T-helper 22 cell (primary cell): Measurements from ENCODE around the gene CA14.
A peak's percentile ranks its signal among the peaks of the same experiment; 100 is the strongest.
"Not testable (repeated sequence)": the region's sequence is repeated elsewhere in the genome, so short reads cannot be mapped to it uniquely, and the experiment has no call there.

Experiments used
- DNase-seq: peaks from one replicate; pipeline ENCODE4 v3.0.0-alpha.2; 2020; ENCODE audit warnings: low read depth

Gene CA14

DNA sequence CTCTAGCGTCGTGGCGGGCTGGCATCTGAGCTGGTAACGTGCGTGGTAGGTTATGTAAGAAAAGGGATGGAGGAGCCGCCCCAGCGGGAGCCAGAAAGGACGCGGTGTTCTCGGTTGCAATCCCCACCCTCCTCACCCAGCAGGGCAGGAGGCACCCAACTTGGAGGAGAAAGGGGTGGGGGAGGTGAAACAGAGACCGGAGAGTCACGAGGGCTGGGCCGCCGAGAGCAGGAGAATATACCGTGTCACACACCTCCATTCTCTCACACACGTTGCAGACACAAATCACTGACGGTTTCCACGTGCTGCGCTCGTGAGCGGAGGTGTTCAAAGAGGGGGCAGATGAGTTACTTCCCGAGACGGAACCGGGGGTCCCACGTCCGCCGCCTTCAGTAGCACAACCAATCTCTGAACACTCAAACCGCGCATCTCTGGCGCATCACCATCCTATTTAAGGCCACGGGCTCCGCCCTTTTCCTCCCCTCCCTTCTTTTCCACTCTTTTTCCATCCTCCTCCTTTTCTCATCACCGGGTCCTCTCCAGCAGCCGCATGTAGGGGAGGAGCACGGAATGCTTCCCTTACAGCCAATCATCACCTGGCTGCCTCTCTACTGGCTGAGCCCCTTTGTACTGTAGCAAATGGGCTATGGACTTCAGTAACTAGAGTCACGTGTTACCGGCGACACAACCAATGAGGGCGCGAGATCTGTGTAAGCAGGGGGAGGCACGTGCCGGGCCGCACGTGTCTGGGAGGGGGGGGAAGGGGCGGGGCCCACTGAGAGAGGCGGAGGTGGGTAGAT lies 24.4 kb downstream of the CA14 start, which contains the start of gene CIART:
CIART (plus strand) TSS at position 797 of the 800 bp plus-strand sequence. CDS start 714 bp downstream, outside the sequence.
- DNase-seq, result peak; percentile 73

DNA sequence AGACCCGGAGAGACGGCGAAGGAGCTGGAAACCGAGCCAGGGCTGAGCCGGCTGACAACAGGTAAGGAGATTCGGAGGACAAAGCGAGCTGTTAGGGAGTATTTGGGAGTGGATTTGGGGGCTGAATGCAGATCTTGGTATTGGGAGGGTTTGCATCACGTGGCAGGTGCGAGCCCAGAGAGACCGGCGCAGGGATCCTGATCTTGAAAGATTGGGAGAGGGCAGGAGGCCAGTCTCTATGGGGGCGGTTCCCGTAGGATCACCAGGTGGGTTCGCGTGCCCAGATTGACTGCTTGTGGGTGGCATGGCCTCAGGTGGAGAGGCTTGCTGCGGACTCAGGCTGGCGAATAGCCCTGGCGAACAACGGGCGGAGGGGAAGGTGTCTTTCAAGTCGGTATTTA lies 25.0 kb downstream of the CA14 start:
- DNase-seq, result no peak

DNA sequence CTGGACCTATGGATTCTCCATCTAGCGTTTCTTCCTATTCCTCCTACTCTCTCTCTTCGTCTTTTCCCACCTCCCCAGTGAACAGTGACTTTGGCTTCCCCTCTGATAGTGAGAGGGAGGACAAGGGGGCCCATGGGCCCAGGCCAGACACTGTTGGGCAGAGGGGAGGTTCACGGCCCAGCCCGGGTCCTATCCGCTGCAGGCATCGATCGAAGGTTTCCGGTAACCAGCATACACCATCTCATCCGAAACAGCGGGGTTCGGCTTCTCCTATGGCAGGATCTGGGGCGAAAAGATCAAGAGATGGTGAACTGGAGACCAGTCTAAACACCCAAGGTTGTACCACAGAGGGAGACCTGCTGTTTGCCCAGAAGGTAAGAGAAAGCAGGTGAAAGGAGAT lies 25.7 kb downstream of the CA14 start:
- no peak for DNase-seq

DNA sequence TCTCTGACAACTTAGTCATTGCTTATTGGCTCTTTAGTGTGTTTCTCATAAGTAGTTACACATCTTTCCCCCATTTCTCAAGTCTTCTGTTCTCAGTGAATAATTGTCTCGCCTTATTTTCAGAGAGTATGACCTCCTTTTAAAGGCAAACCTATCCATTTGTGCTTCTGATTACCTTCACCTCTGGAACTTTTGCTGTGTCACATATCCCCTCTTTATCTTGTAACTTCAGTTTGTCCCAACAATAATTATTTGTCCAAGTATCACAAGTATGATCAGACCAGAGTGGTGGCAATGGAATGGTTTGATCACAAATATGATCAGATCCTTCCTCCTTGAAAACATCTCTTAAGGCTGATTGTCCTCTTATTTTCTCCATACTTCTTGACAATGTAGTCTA lies 30.8 kb downstream of the CA14 start:
- no peak for DNase-seq

DNA sequence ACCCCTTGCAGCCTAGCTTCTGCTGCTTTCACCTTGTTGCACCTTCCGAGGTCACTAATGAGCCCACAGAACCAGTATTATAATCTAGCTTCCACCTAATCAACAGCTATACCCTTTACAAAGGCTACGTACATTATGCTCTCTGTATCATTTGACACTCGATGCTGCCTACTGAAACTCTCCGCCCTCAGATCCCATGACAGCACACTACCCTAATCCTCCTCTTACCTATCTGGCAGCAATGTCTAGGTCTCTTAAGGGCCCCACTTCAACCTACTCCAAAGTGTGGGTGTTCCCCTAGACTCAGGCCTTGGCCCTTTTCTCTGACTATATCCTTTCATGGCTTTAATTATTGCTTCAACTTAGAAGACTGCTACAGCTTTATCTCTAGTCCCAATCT lies 31.2 kb downstream of the CA14 start:
- no peak for DNase-seq

DNA sequence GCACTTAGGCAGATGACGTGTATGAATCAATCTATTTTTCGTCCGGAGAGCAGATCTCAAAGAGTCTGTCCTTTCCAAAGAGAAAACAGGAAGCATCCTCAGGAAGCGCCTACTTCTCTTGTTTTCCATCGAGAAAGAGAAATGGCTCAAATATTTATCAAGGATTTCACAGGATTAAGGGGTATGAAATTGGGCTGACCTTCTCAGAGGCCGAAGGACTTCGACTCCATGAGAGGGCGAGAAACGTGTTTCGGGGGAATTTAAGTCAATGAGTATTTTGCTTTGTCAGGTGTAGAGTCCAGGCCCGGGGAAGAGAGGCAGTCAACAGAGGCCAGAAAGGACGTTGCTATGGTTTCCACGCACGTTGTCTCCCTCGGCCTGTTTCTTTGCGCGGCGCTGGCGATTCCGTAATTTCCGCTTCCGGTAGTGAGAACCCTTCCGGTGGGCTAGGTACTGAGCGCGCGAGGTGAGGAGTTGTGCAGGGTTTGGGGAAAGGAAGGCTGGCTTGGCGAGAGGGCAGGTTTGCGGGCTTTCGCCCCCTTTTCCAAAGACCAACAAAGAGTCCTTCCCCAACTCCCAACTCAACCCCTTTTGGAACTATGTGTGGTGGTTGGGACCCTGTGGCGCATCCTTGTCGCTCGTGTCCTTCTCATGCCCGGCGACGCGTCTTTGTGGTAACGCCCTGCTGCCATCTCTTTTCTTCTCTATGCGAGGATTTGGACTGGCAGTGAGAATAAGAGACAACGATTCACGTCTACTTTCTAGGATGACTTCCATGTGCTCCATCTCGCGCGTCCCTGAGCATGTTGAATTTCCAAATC lies 36.1 kb downstream of the CA14 start, which contains the start of gene MRPS21:
MRPS21 (plus strand) TSS at position 429 of the 821 bp plus-strand sequence. CDS start 506 bp downstream, outside the sequence.
- peak; percentile 71 for DNase-seq

DNA sequence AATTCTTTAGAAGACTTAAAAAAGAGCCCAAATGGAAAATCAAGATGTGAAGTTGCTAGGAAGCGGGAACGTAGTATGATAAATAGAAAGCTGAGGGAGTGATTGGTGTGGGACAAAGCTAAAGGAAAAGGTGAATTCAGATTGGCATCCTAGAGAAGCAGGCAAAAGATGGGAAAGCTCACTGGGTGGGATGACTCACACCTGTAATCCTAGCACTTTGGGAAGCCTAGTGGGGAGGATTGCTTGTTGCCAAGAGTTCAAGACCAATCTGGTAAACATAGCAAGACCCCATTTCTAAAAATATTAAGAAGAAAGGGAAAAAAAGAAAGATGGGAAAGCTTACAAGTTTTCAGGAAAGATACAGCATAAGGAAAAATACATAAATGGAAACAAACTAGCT lies 37.9 kb downstream of the CA14 start:
- no peak for DNase-seq

DNA sequence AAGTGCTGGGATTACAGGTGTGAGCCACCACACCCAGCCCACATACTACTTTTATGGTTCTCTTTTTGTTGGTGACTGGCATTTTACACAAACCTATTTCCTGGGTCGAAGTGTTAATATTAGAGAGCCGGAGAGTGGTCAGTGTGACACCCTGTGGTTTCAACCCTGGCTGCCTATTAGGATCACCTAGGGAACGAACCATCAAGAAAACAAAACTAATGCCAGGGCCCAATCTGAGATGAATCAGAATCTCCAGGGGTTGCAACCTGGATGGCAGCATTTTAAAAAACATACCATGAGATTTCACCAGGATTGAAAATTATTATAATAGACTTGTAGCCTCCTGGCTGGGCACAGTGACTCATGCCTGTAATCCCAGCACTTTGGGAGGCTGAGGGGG lies 42.1 kb downstream of the CA14 start:
- DNase-seq, result no peak

DNA sequence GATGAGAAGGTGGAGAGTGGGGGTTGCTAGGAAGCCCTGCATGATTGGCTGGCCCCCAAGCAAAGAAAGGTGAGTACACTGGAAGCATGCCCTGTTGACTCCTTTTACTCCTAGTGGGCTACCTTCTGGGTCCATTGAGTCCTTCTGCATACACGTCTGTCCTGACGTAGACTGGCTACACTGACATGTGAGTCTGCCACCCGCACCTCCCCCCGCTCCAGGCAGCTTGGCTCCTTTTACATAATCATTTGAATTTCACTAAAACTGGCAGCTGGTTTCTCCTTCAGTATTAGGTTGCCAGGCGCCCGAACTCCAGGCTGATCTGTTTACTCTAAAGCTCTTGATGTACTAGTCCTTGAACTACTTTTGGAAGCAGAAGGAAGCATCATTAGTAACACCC lies 44.8 kb downstream of the CA14 start:
- no peak for DNase-seq

DNA sequence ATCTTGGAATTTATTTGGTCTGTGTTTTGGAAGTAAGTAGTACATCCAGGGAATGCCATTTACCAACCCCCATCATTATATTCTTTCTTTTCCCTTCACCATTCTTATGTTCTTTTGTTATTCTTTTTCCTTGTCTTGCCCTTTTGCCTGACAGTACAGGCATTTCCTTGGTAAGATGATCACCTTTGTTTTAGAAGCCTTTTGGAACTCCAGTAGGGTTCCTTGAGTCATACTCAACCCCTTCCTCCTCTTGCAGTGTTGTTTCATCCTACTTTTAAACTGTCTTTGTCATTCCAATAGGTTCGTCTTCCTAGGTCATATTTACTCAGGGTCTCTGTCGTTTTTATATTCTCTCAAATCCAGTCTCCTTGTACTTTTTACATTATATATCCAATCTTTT lies 45.3 kb downstream of the CA14 start:
- DNase-seq, result no peak

DNA sequence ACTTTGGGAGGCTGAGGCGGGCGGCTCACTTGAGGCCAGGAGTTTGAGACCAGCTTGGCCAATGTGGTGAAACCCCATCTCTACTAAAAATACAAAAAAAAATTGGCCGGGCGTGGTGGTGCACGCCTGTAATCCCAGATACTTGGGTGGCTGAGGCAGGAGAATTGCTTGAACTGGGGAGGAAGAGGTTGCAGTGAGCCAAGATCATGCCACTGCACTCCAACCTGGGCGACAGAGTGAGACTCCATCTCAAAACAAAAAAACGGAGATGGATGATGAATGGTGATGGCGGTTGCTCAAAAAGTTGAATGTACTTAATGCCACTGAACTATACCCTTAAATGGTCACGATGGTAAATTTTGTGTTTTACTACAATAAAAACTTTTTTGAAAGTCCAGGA lies 51.0 kb downstream of the CA14 start:
- DNase-seq, result not testable (repeated sequence)

DNA sequence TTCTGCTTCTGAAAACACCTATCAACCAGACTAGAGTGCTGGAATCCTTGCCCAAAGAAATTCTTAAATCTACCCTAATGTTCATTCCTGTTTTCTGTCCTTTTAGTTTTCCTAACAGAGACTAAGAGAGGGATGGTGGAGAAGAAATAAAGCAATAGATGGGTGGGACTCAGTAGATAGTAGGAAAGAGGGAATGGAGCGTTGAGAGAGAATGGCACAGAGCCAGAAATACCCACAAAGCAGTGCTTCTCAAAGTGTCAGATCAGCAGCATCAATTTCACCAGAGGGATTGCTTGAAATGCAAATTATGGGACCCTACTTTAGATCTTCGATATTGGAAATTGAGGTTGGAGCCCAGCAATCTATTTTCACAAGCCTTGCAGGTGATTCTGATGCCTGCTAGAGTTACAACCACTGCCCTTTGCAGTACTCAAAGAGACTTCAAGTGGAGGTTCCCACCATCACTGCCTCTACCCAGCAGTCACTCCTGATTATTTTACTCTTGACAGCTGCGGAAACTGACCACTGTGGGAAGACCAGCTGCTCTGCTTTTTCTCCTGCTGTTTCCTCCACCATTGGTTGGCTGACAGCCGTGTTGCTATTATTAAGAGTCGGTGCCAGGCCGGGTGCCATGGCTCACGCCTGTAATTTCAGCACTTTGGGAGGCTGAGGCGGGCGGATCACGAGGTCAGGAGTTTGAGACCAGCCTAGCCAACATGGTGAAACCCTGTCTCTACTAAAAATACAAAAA lies 52.4 kb downstream of the CA14 start:
- no peak for DNase-seq

DNA sequence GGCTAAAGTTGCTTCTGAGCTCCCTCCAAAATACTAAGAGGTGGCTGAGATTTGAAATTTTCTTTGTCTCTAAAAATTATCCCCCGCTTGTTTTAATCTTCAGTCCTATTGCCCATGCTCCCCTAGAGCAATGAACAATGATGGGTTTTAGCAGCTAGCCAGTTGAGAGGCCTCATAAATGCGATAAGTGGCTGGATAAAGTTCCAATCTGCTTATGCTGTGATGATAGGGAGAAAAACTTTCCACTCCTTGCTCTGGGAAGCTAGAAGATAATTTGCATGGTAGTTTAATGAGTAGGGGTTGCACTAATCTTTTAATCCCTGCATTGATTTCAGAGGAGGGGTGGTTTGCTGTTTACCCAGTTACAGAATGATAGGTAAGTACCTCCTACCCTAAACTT lies 54.2 kb downstream of the CA14 start:
- no peak for DNase-seq
